H9 (cell line): ENCODE data around the gene CCDC124. TPM values are rescaled to one million over a fixed set of nuclear protein-coding genes. Genes with fewer than 3 reads are reported as not detected.
A peak's percentile ranks its signal among the peaks of the same experiment; 100 is the strongest.

Experiments used
- DNase-seq: peaks from one replicate; pipeline ENCODE4 v3.0.0-alpha.2; 2017
- H2AFZ ChIP-seq: one replicate; pipeline ENCODE4 v1.6.1; 2013; ENCODE audit warnings: mild to moderate bottlenecking, low read length, control low read depth, moderate library complexity
- H2AK5ac ChIP-seq: 2 replicates; pipeline ENCODE4 v1.6.1; 2013; ENCODE audit warnings: low read length, control low read depth, mixed read lengths; ENCODE audit not compliant: insufficient read length
- H2BK120ac ChIP-seq: one replicate; pipeline ENCODE4 v1.6.1; 2013; ENCODE audit warnings: low read depth, mild to moderate bottlenecking, low read length, control low read depth, inconsistent platforms; ENCODE audit not compliant: poor library complexity, severe bottlenecking
- H2BK12ac ChIP-seq: 2 replicates; pipeline ENCODE4 v1.6.1; 2013; ENCODE audit warnings: low read length, control low read depth, mixed read lengths, low read depth; ENCODE audit not compliant: insufficient read length
- H2BK15ac ChIP-seq: 2 replicates; pipeline ENCODE4 v1.6.1; 2013; ENCODE audit warnings: low read depth, low read length, control low read depth
- H2BK20ac ChIP-seq: one replicate; pipeline ENCODE4 v1.6.1; 2013; ENCODE audit warnings: low read depth, mild to moderate bottlenecking, low read length, control low read depth, inconsistent platforms; ENCODE audit not compliant: poor library complexity, severe bottlenecking
- H2BK5ac ChIP-seq: 2 replicates; pipeline ENCODE4 v1.6.1; 2013; ENCODE audit warnings: low read length, control low read depth, mixed read lengths; ENCODE audit not compliant: insufficient read length
- H3K14ac ChIP-seq: 2 replicates; pipeline ENCODE4 v1.6.1; 2013; ENCODE audit warnings: low read length, control low read depth; ENCODE audit not compliant: insufficient read depth
- H3K18ac ChIP-seq: 2 replicates; pipeline ENCODE4 v1.6.1; 2013; ENCODE audit warnings: low read depth, mild to moderate bottlenecking, mixed read lengths, low read length, control low read depth; ENCODE audit not compliant: insufficient read length
- H3K23ac ChIP-seq: 2 replicates; pipeline ENCODE4 v1.6.1; 2013; ENCODE audit warnings: low read length, control low read depth, mixed read lengths, low read depth; ENCODE audit not compliant: insufficient read length
- H3K23me2 ChIP-seq: 2 replicates; pipeline ENCODE4 v1.6.1; 2013; ENCODE audit warnings: low read depth, mild to moderate bottlenecking, mixed read lengths, low read length, control low read depth; ENCODE audit not compliant: insufficient read length, poor library complexity, severe bottlenecking
- H3K27ac ChIP-seq: 2 replicates; pipeline ENCODE4 v1.5.1; 2013; ENCODE audit warnings: low read length, control low read depth, mixed read lengths, low read depth; ENCODE audit not compliant: insufficient read length
- H3K27me3 ChIP-seq: 2 replicates; pipeline ENCODE4 v1.6.1; 2013; ENCODE audit warnings: low read length, control low read depth, inconsistent platforms; ENCODE audit not compliant: insufficient read depth
- H3K4ac ChIP-seq: 2 replicates; pipeline ENCODE4 v1.6.1; 2013; ENCODE audit warnings: low read depth, mild to moderate bottlenecking, control low read depth, inconsistent platforms, low read length, moderate library complexity
- H3K4me1 ChIP-seq: 2 replicates; pipeline ENCODE4 v1.6.1; 2013; ENCODE audit warnings: low read length, control low read depth, inconsistent platforms; ENCODE audit not compliant: insufficient read depth
- H3K4me2 ChIP-seq: 2 replicates; pipeline ENCODE4 v1.6.1; 2013; ENCODE audit warnings: low read length, control low read depth, mixed read lengths; ENCODE audit not compliant: insufficient read length, insufficient read depth
- H3K56ac ChIP-seq: 2 replicates; pipeline ENCODE4 v1.6.1; 2013; ENCODE audit warnings: low read depth, mild to moderate bottlenecking, mixed read lengths, low read length, control low read depth; ENCODE audit not compliant: insufficient read length
- H3K79me1 ChIP-seq: 2 replicates; pipeline ENCODE4 v1.6.1; 2013; ENCODE audit warnings: low read depth, mild to moderate bottlenecking, moderate library complexity, low read length, control low read depth, inconsistent platforms; ENCODE audit not compliant: insufficient read depth, poor library complexity, severe bottlenecking
- H3K79me2 ChIP-seq: 2 replicates; pipeline ENCODE4 v1.6.1; 2013; ENCODE audit warnings: low read length, control low read depth, inconsistent platforms; ENCODE audit not compliant: insufficient read depth
- H3K9ac ChIP-seq: 2 replicates; pipeline ENCODE4 v1.6.1; 2013; ENCODE audit warnings: low read length, control low read depth, mixed read lengths; ENCODE audit not compliant: insufficient read length; ENCODE audit errors: extremely low read depth
- H3K9me3 ChIP-seq: one replicate; pipeline ENCODE4 v1.6.1; 2013; ENCODE audit warnings: low read depth, low read length, inconsistent platforms; ENCODE audit not compliant: control insufficient read depth
- H3T11ph ChIP-seq: one replicate; pipeline ENCODE4 v1.6.1; 2013; ENCODE audit warnings: mild to moderate bottlenecking, low read length, control low read depth, inconsistent platforms
- H4K20me1 ChIP-seq: one replicate; pipeline ENCODE4 v1.6.1; 2013; ENCODE audit not compliant: control insufficient read depth, insufficient read length, insufficient read depth
- H4K5ac ChIP-seq: 2 replicates; pipeline ENCODE4 v1.6.1; 2013; ENCODE audit warnings: low read depth, mild to moderate bottlenecking, mixed read lengths, low read length, control low read depth; ENCODE audit not compliant: insufficient read length
- H4K8ac ChIP-seq: replicated peaks from 2 replicates; pipeline ENCODE4 v1.6.1; 2013; ENCODE audit warnings: low read length, control low read depth, mixed read lengths, low read depth; ENCODE audit not compliant: insufficient read length
- H4K91ac ChIP-seq: 2 replicates; pipeline ENCODE4 v1.6.1; 2013; ENCODE audit warnings: low read depth, mild to moderate bottlenecking, moderate library complexity, mixed read lengths, low read length, control low read depth; ENCODE audit not compliant: insufficient read length
- H3K27ac Mint-ChIP-seq, 3 experiments: 2 replicates in 2 of 3; 3 replicates in 1 of 3; pipeline ENCODE4 v1.8.0; 2020 to 2021; ENCODE audit warnings: mixed read lengths in 3 of 3, mild to moderate bottlenecking in 1 of 3, moderate library complexity in 1 of 3
- H3K27me3 Mint-ChIP-seq: 2 replicates; pipeline ENCODE4 v1.8.0; 2021; ENCODE audit warnings: low read depth, mild to moderate bottlenecking, moderate library complexity, mixed read lengths
- H3K36me3 Mint-ChIP-seq, 3 experiments: 2 replicates in 2 of 3; 3 replicates in 1 of 3; pipeline ENCODE4 v1.8.0; 2020 to 2021; ENCODE audit warnings: low read depth in 3 of 3, mixed read lengths in 3 of 3; ENCODE audit not compliant: insufficient read depth in 1 of 3
- H3K4me1 Mint-ChIP-seq, 2 experiments: 2 replicates each; pipeline ENCODE4 v1.8.0; 2020; ENCODE audit warnings: mixed read lengths in 2 of 2
- H3K4me3 Mint-ChIP-seq, 2 experiments: 2 replicates in 1 of 2; 3 replicates in 1 of 2; pipeline ENCODE4 v1.8.0; 2020 to 2021; ENCODE audit warnings: mild to moderate bottlenecking in 2 of 2, mixed read lengths in 2 of 2, moderate library complexity in 1 of 2
- H3K9me3 Mint-ChIP-seq, 2 experiments: 2 replicates in 1 of 2; 3 replicates in 1 of 2; pipeline ENCODE4 v1.8.0; 2020; ENCODE audit warnings: mild to moderate bottlenecking in 2 of 2, mixed read lengths in 2 of 2, moderate library complexity in 1 of 2
- CTCF ChIP-seq: fragments of 200-600 bp; sonication (generic); conservative IDR thresholded peaks from 3 replicates; pipeline ENCODE4 v1.8.0; 2021; ENCODE audit warnings: antibody characterized with exemption, mild to moderate bottlenecking
- whole genome bisulfite sequencing: extraction: QIAGEN DNeasy Blood & Tissue Kit; methylation state at CpG from one replicate; pipeline ENCODE4 v1.1.7; 2013; ENCODE audit warnings: missing lambda C conversion rate, low lambda C conversion rate, mixed read lengths; ENCODE audit not compliant: insufficient read length; ENCODE audit errors: extremely low coverage; 5-methylcytosine and 5-hydroxymethylcytosine counted together
- total RNA-seq: library from RNA; stranded (reverse); gene quantifications from 2 replicates; pipeline ENCODE4 v1.2.1, GENCODE V29; 2021

The CCDC124 gene
- total RNA-seq, 1 experiment from 2014 or later: 119 TPM

DNA sequence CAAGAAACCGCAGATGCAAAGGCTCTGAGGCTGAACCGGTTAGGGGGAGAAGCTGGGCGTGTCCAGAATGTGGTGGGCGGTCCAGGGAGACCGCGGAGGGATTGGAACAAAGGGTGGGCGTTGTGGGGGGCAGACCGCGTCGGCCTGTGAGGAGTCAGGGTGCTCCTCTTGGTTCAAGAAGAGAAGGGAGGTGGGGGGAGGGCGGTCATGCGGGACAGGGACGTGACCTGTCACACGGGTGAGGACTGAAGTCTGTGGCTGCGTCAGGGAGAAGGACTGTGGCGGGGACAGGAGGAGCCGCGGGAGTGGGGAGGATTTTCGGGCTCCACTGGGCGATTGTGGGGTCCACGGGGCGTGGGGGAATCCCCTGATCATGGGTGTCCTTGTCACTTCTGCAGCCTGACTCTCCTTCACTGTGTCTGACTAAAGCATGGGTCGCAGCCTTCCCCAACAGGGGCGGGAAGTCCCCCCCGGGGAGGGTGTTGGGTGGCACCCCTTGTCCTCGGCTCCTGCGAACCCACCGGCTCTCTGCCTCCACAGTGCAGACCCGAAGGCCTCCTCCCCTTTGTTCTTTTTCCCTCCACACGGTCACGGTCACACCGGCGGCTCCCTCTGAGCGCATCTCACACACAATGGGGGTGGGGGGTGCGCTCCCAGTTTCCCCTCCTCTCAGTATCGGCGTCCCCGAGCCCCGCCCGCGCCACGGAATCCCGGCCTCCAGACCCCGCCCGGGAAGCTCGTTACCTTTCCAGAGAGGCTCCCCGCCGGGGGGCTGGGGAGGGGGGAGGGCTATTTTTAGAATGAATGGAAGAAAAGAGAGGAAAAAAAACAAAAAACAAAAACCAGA is 17.7 kb downstream of the CCDC124 start:
- no peak overlapping the region for H3K23ac ChIP-seq
- H2AFZ ChIP-seq: no peak overlapping the region
- Mint-ChIP-seq H3K27ac (peak overlapping the region in 1 of 3 experiments; percentile 85; a peak in 1 of 7 replicates), H3K9me3 (no peaks in the 10 kb centered on the region; a peak in 1 of 5 replicates), H3K27me3 (peaks cover 65% of the 10 kb centered on the region), H3K36me3 (no peaks in the 10 kb centered on the region), H3K4me1 (peaks cover 34 to 46% of the 10 kb centered on the region in 2 experiments), H3K4me3 (peak overlapping the region; percentile 59 to 84)
- no peaks in the 10 kb centered on the region for H3K79me1 ChIP-seq
- no peak overlapping the region for H2BK5ac ChIP-seq
- no peaks in the 10 kb centered on the region for H3K9me3 ChIP-seq
- H2BK15ac ChIP-seq: no peak overlapping the region
- no peak for TF ChIP-seq CTCF
- no peak overlapping the region for H3T11ph ChIP-seq
- H3K14ac ChIP-seq: 0 out of 2 replicates have a peak overlapping the region, but pooled peaks have one; percentile 10
- H3K27me3 ChIP-seq: peaks cover 27% of the 10 kb centered on the region; the same call in 1 of the 2 replicates
- no peak overlapping the region for H2AK5ac ChIP-seq
- H4K5ac ChIP-seq: no peak overlapping the region
- peak overlapping the region; percentile 55 for H3K18ac ChIP-seq
- no peak overlapping the region for H3K9ac ChIP-seq
- no peak overlapping the region for H4K8ac ChIP-seq
- H4K20me1 ChIP-seq: no peaks in the 10 kb centered on the region
- no peak overlapping the region for H3K27ac ChIP-seq
- H3K79me2 ChIP-seq: no peaks in the 10 kb centered on the region
- no peak overlapping the region for H3K4ac ChIP-seq
- no peak overlapping the region for H2BK20ac ChIP-seq
- H3K23me2 ChIP-seq: peaks cover 39% of the 10 kb centered on the region
- H3K56ac ChIP-seq: no peak overlapping the region
- no peak overlapping the region for H4K91ac ChIP-seq
- no peak overlapping the region for H2BK12ac ChIP-seq
- H2BK120ac ChIP-seq: no peak overlapping the region
- peak; percentile 52 for DNase-seq
- H3K4me2 ChIP-seq: peak overlapping the region; percentile 63
- no CpG with 5 or more reads among the region's 48 CpGs for WGBS
- peaks cover 1% of the 10 kb centered on the region; the same call in 1 of the 2 replicates for H3K4me1 ChIP-seq
